K562 (cell line): ENCODE measurements around the gene HNRNPF. TPM values are rescaled to one million over a fixed set of nuclear protein-coding genes. Genes with fewer than 3 reads are reported as not detected.

ENCODE experiments used
- CHD1 ChIP-seq: fragments of 200-600 bp; sonication (generic); IDR thresholded peaks from one replicate; pipeline ENCODE4 v1.6.1; 2012; ENCODE audit warnings: mild to moderate bottlenecking, moderate library complexity, low read length, inconsistent platforms
- CREM ChIP-seq: IDR thresholded peaks from 2 replicates; pipeline ENCODE4 v1.6.1; 2014; ENCODE audit warnings: antibody characterized with exemption, low read depth
- GATAD2A ChIP-seq: fragments of 450-650 bp; IDR thresholded peaks from 2 replicates; pipeline ENCODE4 v1.6.1; 2017
- HDAC1 ChIP-seq, 2 experiments: fragments of 450-650 bp; IDR thresholded peaks; 2 replicates each; pipeline ENCODE4 v1.6.1; 2016 to 2017; ENCODE audit warnings: inconsistent platforms in 1 of 2, mild to moderate bottlenecking in 1 of 2, moderate library complexity in 1 of 2
- ILF3 ChIP-seq: fragments of 450-650 bp; IDR thresholded peaks from 2 replicates; pipeline ENCODE4 v1.6.1; 2018; ENCODE audit warnings: antibody characterized with exemption, mild to moderate bottlenecking, moderate library complexity, borderline replicate concordance
- JUNB ChIP-seq: fragments of 450-650 bp; formaldehyde crosslinking; conservative IDR thresholded peaks from 2 replicates; pipeline ENCODE4 v1.4.0; 2020; ENCODE audit warnings: mild to moderate bottlenecking
- LEF1 ChIP-seq: fragments of 450-650 bp; IDR thresholded peaks from 2 replicates; pipeline ENCODE4 v1.6.1; 2016; ENCODE audit warnings: mild to moderate bottlenecking
- MED1 ChIP-seq: sonication (generic); formaldehyde crosslinking; IDR thresholded peaks from 2 replicates; pipeline ENCODE4 v1.8.1; 2023; ENCODE audit warnings: missing genetic modification reagents, borderline replicate concordance
- NFRKB ChIP-seq: fragments of 450-650 bp; IDR thresholded peaks from 2 replicates; pipeline ENCODE4 v1.6.1; 2016; ENCODE audit warnings: low read depth
- PHF21A ChIP-seq: fragments of 450-650 bp; IDR thresholded peaks from 2 replicates; pipeline ENCODE4 v1.6.1; 2017; ENCODE audit warnings: low read depth, borderline replicate concordance
- ZBTB17 ChIP-seq: fragments of 450-650 bp; formaldehyde crosslinking; IDR thresholded peaks from 2 replicates; pipeline ENCODE4 v1.4.0; 2020; ENCODE audit warnings: mild to moderate bottlenecking
- ZC3H8 ChIP-seq: fragments of 450-650 bp; IDR thresholded peaks from 2 replicates; pipeline ENCODE4 v1.6.1; 2017
- ZFP1 ChIP-seq: fragments of 450-650 bp; formaldehyde crosslinking; IDR thresholded peaks from 2 replicates; pipeline ENCODE4 v1.4.0; 2020; ENCODE audit warnings: mild to moderate bottlenecking, mixed read lengths
- ZNF12 ChIP-seq: sonication (generic); formaldehyde crosslinking; IDR thresholded peaks from 2 replicates; pipeline ENCODE4 v1.4.0; 2020; ENCODE audit warnings: mild to moderate bottlenecking, missing genetic modification reagents
- ZNF140 ChIP-seq: fragments of 250-450 bp; sonication (Bioruptor Pico); IDR thresholded peaks from 2 replicates; pipeline ENCODE4 v1.8.0; 2021; ENCODE audit warnings: moderate library complexity, mild to moderate bottlenecking, inconsistent platforms
- ZNF3 ChIP-seq: fragments of 250-450 bp; sonication (Bioruptor Pico); IDR thresholded peaks from 2 replicates; pipeline ENCODE4 v1.5.0; 2021; ENCODE audit warnings: mild to moderate bottlenecking, moderate library complexity
- ZNF311 ChIP-seq: fragments of 250-450 bp; sonication (Bioruptor Pico); IDR thresholded peaks from 2 replicates; pipeline ENCODE4 v1.4.0; 2020; ENCODE audit warnings: mild to moderate bottlenecking, moderate library complexity
- ZNF507 ChIP-seq: conservative IDR thresholded peaks from 2 replicates; pipeline ENCODE4 v1.6.1; 2017; ENCODE audit warnings: missing genetic modification characterization, missing compliant biosample characterization
- polyA plus RNA-seq, 8 experiments: library from polyadenylated mRNA; depleted of rRNA in 4 of 8; stranded (reverse) in 5 of 8; unstranded in 3 of 8; fragments of >200 nt; fragmentation: Nextera tagmentation in 2 of 8; fragmentation: Illumina TruSeq in 1 of 8; extraction: Ambion mirVana in 2 of 8; extraction: Trizol in 1 of 8; gene quantifications; 2 replicates each; pipeline versions ENCODE4 v1.2.1 to v1.2.3, GENCODE V29; 2011 to 2014; ENCODE audit warnings: inconsistent platforms in 1 of 8, missing spikeins in 1 of 8
- total RNA-seq, 7 experiments: library from RNA; depleted of rRNA in 6 of 7; stranded (reverse); fragments of >200 nt in 6 of 7; fragmentation: Illumina TruSeq in 2 of 7; extraction: Trizol in 2 of 7; gene quantifications; 2 replicates each; pipeline versions ENCODE4 v1.2.1 to v1.2.3, GENCODE V29; 2011 to 2021; ENCODE audit warnings: low replicate concordance in 1 of 7
- TF ChIP-seq, protein P1 (sequence below): fragments of 250-450 bp; sonication (Bioruptor Pico); IDR thresholded peaks from 2 replicates; pipeline ENCODE4 v1.4.0; 2020; ENCODE audit warnings: mild to moderate bottlenecking
- TF ChIP-seq, protein P2 (sequence below), 2 experiments: fragments of 450-650 bp in 1 of 2; sonication (generic) in 1 of 2; formaldehyde crosslinking in 1 of 2; IDR thresholded peaks; 2 replicates each; pipeline versions ENCODE4 v1.7.1 to v1.9.0; 2016 to 2022; ENCODE audit warnings: inconsistent platforms in 1 of 2, mild to moderate bottlenecking in 1 of 2, missing genetic modification reagents in 1 of 2

HNRNPF gene
- total and polyA plus RNA-seq, 9 of the 15 experiments (the other 6 are each of a cell fraction or from before 2014, with no cell fraction given) = 192 to 489 (median 416) TPM

DNA sequence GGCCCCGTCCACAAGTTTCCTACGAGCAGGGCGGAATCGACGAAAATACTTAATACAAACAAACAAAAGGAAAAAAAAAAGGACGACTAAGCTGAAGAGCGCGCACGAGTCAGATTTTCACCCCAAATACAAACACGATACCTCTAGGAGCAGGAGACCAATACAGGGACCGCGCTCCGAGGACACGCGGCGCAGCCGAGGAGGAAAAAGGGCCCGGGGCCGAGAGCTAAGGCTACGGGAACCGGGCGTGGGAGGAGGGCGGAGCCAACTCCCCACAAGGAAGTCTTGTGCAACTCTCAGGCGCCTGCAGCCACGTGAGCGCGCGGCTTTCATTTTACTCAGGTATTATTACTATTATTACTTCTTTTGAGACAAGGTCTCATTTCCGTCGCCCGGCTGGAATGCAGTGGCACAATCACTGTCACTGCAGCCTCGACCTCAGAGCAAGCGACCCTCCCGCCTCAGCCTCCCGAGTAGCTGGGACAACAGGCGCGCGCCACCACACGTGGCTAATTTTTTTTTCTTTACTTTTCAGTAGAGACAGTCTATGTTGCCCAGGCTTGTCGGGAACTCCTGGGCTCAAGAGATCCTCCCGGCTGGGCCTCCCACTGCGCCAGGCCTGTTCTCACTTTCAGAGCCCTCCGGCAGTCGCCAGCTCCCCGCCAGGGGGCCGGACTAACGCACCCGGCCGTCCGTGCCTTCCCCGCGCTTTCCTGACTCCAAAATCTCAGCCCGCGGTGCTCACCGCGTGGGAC is 1.2 kb downstream of the HNRNPF start (continued):
- TF ChIP-seq, protein P1, sequence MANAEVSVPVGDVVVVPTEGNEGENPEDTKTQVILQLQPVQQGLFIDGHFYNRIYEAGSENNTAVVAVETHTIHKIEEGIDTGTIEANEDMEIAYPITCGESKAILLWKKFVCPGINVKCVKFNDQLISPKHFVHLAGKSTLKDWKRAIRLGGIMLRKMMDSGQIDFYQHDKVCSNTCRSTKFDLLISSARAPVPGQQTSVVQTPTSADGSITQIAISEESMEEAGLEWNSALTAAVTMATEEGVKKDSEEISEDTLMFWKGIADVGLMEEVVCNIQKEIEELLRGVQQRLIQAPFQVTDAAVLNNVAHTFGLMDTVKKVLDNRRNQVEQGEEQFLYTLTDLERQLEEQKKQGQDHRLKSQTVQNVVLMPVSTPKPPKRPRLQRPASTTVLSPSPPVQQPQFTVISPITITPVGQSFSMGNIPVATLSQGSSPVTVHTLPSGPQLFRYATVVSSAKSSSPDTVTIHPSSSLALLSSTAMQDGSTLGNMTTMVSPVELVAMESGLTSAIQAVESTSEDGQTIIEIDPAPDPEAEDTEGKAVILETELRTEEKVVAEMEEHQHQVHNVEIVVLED (CRISPR knock-in tag) = no peak
- TF ChIP-seq LEF1 = 0 out of 2 replicates have a peak, but pooled peaks have one; percentile 60
- no peak for TF ChIP-seq JUNB (CRISPR knock-in tag)
- peak; percentile 65 for TF ChIP-seq CHD1
- peak; percentile 72 for TF ChIP-seq CREM
- 0 out of 2 replicates have a peak, but pooled peaks have one; percentile 2 for TF ChIP-seq GATAD2A
- peak; percentile 55 for TF ChIP-seq ZBTB17 (CRISPR knock-in tag)
- 0 out of 2 replicates have a peak, but pooled peaks have one; percentile 97 for TF ChIP-seq PHF21A
- TF ChIP-seq HDAC1 (IDR thresholded peaks at IDR 0.05) = peak in 1 of 2 experiments; percentile 78; a peak in 2 of 4 replicates
- no peak for TF ChIP-seq ZNF311 (CRISPR knock-in tag)
- no peak for TF ChIP-seq ZNF3
- TF ChIP-seq MED1 (CRISPR knock-in tag) = no peak
- no peak for TF ChIP-seq ILF3
- 0 out of 2 replicates have a peak, but pooled peaks have one; percentile 62 for TF ChIP-seq ZC3H8
- TF ChIP-seq ZNF12 (CRISPR knock-in tag) = no peak
- TF ChIP-seq, protein P2, sequence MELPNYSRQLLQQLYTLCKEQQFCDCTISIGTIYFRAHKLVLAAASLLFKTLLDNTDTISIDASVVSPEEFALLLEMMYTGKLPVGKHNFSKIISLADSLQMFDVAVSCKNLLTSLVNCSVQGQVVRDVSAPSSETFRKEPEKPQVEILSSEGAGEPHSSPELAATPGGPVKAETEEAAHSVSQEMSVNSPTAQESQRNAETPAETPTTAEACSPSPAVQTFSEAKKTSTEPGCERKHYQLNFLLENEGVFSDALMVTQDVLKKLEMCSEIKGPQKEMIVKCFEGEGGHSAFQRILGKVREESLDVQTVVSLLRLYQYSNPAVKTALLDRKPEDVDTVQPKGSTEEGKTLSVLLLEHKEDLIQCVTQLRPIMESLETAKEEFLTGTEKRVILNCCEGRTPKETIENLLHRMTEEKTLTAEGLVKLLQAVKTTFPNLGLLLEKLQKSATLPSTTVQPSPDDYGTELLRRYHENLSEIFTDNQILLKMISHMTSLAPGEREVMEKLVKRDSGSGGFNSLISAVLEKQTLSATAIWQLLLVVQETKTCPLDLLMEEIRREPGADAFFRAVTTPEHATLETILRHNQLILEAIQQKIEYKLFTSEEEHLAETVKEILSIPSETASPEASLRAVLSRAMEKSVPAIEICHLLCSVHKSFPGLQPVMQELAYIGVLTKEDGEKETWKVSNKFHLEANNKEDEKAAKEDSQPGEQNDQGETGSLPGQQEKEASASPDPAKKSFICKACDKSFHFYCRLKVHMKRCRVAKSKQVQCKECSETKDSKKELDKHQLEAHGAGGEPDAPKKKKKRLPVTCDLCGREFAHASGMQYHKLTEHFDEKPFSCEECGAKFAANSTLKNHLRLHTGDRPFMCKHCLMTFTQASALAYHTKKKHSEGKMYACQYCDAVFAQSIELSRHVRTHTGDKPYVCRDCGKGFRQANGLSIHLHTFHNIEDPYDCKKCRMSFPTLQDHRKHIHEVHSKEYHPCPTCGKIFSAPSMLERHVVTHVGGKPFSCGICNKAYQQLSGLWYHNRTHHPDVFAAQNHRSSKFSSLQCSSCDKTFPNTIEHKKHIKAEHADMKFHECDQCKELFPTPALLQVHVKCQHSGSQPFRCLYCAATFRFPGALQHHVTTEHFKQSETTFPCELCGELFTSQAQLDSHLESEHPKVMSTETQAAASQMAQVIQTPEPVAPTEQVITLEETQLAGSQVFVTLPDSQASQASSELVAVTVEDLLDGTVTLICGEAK (IDR thresholded peaks at IDR 0.05) = no peak
- TF ChIP-seq, protein P2 (CRISPR knock-in tag; IDR thresholded peaks at IDR 0.05) = peak; percentile 55; the same call in 1 of the 2 replicates
- TF ChIP-seq ZNF140 (CRISPR knock-in tag) = no peak
- TF ChIP-seq ZFP1 (CRISPR knock-in tag) = no peak
- TF ChIP-seq ZNF507 (tag) = no peak
- TF ChIP-seq NFRKB = peak; percentile 80
